Measurements from ENCODE around the gene IQSEC2.

Gene IQSEC2

DNA sequence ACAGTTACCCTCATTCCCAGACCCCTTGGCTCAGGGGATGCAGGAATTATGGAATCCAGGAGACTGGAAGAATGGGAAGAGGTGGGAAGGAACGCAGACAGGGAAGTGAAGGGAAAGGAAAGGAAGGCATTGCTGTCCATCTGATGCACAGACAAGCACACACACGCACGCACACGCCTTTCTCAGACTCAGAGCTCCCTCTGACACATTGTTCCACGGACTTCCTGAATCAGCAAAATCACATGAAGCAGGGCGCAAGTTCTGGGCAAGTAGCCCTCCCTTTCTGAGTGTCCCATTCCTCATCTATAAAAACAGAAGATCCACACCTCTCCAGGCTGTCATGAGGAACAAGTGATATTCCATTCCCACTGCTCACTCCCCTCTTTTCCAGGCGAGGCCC is 13.2 kb downstream of the IQSEC2 start:
- no peak for DNase-seq (ENCODE audit: low read depth in 2 of 2)

DNA sequence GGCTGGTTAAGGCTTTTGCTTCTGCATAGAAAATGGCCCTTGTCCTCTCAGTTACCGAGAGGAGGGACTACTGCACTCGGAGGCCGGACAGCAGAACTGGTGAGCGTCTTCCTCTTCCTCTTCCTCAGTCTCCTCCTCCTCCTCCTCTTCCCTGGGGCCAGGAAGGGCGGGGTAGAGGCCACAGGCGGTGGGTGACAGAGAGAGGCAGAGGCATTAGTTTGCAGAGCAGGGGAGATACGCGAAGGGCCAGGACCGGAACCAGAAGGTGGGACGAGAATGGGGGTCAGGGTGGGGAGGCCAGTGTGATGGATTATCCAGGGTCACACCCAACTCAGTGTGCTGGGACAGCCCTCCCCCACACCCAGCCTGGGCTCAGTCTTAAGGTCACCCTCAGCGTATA is 14.5 kb downstream of the IQSEC2 start:
- DNase-seq (ENCODE audit: low read depth in 2 of 2), result no peak

DNA sequence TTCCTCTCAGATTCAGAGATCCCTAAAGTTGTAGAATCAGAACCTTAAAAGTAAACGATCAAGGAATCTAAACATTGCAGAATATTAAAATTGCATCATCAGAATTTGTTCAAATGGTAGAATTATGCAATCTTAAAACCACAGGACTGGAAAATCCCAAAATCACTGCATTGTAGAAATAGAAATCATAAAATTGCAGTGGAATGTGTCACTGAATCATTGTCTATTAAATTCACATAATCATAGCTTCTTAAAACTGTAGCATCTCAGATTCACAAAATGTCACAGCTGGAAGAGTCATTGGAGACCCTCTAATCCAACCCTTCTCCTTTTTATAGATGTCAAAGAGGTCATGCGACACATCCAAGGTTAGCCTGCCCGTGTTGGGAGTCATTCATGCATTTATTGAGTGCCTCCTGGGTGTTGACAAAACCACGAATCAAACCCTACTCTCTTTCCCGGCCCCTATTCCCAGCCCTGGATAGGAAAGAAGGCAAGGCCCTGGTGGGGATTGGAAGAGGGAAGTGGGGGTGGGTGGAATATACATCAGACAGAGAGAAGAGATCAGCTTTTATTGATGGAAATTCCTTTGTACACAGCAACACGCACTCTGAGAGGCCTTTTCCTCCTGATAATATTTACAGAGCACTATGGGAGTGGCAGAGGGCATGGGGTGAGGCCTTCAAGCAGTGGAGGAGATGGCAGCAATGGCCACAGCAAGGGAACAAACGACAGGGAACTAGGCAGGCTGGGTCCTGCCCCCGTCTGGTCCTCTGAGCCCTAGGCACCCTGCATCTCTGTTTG is 15.4 kb downstream of the IQSEC2 start:
- no peak for DNase-seq (ENCODE audit: low read depth in 2 of 2)

DNA sequence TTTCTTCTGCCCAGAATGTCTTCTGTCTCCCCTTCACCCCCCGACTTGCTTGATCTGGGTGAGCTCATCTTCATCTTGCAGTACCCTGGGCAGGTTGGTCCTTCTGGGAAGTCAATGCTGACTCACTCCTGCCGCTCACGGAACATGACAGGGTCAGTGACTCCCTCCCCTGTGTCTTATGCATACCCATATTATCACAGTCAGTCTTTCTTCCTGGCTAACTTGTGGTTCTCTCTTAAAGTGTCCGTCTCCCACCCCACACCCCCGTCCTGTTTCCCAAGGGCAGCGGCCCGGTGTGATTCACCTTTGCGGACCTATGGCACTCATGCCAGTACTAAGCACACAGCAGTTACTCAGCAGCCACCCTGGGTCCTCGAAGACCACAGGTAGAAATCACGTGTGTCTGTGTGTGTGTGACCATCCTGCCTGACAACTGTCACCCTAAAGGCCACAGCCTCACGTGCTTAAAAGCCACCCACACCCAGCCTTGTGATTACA is 17.7 kb downstream of the IQSEC2 start:
- DNase-seq (ENCODE audit: low read depth in 2 of 2), result peak; percentile 20 to 42

DNA sequence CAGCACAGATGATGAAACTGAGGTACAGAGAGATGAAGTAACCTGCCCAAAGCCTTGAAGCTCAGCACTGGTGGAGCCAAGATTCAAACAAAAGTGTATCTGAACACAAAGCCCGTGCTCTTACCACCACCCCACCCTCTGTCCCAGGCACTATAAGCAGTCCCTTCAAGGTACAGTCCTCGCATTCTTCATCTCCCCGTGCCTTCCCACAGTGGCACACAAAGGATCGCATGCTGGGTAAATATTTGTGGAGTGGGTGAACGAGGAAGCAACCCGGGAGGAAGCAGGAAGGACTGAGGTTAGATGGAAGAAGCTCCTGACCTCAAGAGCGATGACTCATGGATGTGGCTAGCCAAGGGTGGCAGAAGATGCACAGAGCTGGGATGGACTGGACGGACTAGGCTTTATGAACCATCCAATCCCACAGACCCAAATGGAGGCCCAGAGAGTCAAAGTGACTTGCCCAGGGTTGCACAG is 18.4 kb downstream of the IQSEC2 start:
- no peak for DNase-seq (ENCODE audit: low read depth in 2 of 2)

DNA sequence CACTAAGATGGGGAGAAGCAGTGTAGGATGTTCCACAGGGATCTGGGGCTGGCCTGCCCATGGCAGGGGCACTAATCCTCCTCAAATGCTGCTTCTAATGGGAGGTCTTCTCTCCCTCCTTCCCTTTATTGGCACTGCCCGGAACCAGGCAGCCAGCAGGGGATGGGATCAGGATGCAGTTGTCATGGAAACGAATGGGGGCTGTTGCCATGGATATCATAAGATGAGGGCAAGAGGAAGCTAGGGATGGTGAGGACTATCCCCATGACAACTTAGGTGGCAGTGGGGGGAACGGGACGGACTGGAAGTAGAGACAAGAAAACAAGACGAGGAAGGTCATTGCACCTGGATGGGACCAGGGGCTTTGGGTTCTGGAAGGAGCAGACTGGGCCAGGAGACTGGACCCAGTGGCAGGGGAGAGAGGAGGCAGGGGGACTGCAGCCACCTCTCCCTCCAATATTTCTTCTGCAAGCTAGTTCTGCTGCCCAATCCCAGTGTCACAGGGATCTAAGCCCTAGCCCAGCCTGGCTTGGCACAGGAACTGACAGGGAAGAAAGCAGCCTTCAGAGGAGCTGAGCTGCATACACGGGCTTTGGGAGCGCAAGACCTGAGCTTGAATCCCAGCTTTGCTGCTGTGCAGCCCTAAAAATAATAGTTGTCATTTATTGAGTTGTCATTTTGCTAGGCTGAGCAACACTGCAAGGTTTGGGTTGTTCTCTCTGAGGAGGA is 19.0 kb downstream of the IQSEC2 start:
- DNase-seq (ENCODE audit: low read depth in 2 of 2), result no peak

DNA sequence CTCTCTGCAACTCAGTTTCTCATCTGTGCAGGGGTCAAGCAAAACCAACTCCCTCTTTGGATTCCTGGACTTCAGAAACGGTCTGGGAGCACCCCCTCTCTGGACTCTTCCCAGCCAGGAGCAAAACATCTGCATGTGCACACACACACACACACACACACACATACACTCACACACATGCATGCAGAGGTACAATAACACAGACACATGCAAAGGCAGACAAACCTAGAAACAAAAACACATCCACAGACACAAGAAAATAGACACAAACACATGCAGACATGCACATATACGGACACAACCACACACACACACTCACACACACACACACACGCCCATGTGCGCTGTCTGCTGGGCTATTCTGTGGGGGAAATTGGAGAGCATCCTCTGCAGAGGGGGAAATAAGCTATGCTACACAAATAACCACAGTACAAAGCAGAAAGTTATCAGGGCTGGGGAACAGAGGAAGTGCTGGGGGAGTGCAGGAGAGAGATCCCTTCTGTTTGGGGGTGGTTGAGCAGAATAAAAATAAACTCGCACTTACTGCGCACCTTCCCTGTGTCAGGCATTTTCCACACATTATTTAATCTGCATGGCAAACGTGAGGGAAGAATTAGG is 19.9 kb downstream of the IQSEC2 start:
- DNase-seq (ENCODE audit: low read depth in 2 of 2), result no peak

DNA sequence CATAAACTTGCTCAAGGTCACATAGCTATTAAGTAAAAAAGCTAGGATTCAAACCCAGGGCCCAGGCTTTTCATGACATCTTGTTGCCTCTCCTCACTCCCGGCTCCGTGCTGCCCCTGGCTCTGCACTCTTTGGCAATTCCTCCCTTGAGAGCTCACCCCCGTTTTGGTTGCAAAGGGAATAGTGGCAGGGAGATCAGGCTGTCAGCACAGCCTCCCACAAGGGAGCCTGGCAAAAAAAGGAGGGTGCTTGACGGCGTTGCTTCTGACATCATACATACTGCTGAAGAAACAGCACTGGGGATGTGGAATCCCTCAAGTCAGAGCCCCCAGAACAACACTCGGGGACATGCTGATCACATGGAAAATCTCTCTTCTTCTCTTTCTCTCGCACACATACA is 20.5 kb downstream of the IQSEC2 start:
- DNase-seq (ENCODE audit: low read depth in 2 of 2), result no peak

DNA sequence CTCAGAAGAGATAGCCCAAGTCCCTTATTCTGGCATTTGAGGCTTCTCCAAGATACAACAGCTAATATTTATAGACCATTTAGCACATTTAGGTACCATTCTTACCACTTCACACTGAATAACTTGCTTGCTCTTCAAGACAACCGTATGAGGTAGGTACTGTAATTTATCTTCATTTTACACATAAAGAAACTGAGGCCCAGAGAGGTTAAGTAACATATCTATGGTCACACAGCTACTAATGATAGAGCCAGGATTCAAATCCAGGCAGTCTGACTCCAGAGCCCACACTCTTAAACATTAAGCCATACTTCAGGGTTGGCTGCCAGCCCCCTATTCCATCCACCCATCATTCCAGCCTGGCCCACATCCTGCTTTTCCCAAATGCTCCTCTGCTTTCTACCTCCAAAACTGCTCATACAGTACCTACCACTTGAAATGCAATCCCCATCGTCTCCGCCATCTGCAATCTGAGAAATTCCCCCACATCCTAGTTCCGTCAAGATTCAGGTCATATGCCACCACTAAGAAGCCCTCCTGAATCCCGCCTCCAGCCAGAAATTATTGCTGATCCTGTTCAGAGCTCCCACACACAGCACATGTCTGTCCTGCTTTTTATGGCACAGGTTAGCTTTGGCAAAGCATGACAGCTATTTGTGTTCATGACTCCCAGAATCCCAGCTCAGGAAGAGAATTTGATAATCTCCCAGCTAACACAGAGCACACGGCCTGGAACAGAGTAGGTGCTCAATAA is 23.5 kb downstream of the IQSEC2 start:
- no peak for DNase-seq (ENCODE audit: low read depth in 2 of 2)

DNA sequence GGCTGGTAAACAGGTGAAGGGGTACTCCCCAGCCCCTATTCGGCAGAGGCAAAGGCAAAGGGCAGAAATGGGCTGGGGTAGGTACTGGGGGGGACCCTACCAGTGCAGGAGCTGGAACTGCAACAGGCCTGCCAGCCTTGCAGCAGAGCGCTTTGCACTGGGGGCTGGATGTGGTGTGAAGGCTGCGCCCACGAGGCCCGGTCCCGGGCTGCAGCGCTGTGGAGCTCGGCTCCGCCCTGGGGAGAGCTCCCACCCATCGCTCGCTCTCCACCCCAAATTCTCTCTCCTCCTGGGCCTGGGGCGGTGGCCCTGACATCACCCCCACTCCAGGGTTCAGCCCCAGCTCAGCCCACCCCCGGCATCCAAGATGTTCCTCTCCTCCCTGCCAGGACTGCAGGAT is 24.2 kb downstream of the IQSEC2 start:
- no peak for DNase-seq (ENCODE audit: low read depth in 2 of 2)

DNA sequence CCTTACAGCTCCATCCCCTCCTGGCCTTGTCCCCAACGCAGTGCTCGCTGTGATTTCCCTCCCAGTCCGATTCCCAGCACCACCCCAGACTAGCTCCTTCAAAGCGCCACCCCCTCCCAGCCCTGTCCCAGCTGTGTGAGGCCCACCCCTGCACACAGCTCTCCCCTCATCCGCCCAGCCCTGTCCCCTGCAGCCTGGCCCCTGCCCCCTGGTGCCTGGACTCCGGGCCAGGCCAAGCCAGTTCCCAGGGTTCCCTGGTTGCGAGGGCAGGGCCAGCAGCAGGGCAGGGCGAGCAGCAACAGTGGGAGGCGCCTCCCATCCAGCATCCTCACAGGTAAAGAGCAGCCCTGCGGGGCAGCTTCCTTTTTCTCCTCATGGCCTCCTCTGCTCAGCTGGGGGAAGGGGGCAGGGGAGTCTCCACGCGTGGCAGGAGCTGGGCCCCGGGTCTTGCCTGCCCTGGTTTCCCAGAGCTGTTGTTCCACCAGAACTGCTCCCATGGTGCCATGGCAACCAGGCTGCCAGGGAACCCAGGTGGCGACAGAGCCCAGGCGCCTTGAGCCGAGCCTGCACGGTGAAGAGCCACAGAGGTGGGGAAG is 24.8 kb downstream of the IQSEC2 start:
- DNase-seq (ENCODE audit: low read depth in 2 of 2), result no peak

DNA sequence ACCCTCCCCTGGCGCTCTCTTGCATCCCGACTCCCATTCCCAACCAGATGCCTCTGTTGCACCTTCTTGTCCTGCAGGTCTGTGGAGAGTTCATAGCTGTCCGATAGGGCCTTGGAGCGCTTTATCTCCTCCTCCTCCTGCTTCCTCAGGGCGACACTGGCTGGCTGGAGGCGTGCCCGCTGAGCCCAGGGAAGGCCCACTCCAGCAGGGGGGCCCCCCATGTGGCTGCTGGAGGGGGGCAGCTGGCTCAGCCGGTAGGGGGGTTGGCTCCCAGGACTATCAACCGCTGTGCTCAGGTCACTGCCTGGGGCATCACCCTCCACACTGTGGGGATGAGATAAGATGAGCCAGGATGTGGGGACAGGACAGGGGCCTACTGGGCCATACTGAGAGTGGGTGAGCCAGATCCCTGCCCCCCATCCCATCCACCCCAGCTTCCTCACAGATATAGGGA is 25.6 kb downstream of the IQSEC2 start:
- DNase-seq (ENCODE audit: low read depth in 2 of 2), result no peak

DNA sequence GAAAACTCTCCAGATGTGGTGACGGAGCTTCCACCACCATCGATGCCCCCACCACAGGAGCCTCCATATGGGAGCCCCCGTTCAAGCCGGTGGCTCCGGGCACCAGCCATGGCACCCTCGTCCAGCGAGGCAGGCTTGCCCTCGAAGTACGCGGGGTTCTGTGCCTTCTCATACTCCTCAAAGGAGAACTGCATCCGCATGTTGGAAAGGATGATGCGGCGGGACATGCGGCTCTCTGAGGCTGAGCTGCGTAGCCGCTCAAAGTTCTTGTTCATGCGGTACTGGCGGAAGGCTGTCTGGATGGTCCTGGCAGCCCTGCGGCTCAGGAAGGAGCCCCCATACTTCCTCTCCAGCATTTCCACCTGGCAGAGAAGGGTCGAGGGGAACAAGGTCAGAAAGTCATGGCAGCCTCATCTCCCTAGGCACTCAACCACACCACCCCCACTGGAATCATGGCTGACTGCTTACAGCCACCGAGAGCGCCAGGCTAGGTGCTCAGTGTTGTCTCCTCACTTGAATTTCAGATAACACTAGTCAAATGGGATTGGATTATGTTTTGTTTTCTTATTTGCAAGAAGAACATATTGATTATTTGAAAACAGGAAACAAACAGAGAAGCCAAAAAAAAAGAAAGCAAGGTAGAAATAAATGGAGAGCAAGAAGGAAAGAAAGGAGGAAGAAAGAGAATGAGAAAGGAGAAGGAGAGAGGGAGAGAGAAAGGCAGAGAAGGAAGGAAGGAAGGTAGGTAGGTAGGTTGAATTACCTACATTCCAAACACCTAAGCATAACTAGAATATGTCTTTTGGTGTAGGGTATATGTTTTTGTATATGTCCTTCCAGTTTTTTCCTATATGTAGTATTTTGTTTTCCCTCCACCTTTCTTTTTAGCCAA is 26.6 kb downstream of the IQSEC2 start:
- DNase-seq (ENCODE audit: low read depth in 2 of 2), result no peak

DNA sequence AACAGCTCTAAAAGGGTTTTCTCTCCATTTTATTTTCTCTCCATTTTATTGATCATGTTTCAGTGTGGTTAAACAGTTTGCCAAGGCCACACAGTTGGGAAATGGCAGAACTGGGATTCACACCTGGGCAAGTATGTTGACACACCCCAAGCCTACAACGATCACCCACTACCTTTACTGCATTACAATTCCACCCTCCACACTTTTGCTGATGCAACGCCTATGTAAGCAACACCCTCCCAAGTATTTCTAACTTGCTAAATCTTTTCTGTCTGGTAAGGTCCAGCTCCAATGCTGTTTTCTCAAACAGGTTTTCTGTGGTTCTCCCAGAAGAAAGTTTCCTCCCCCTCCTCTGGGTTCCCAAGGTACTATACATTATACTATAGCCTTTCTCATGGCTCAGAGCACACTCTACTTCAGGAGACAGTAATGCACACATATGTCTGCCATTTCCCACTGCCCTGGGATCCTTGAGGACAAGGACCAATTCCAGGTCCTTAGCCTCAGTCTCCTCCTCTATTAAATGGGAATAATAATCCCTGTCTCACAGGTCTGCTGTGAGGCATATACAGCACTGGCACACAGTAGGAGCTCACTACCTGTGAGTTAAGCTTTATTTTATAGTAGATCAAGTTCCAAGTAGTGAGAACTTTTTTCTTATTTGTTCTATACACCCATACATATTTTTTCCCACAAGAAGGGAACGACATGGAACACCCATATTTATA is 27.9 kb downstream of the IQSEC2 start:
- DNase-seq (ENCODE audit: low read depth in 2 of 2), result no peak

DNA sequence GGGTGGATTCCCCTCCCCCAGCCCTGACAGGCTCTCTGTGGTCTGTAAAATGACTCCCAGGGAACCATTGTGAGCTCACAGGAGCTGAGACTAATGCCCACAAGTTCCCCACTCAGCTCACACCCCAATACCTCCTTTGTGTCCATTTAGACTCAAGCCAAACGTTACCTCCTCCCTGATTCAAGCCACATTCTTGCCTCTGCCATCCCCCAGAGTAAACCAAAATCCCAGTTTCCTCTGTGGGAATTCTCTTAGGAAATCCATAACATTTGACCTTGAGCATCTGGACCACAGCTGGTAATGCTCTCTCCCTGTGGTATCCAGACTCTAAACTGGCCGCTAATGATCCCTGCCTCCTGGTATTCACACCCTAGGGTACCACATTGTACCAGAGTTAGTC is 30.1 kb downstream of the IQSEC2 start:
- no peak for DNase-seq (ENCODE audit: low read depth in 2 of 2)

DNA sequence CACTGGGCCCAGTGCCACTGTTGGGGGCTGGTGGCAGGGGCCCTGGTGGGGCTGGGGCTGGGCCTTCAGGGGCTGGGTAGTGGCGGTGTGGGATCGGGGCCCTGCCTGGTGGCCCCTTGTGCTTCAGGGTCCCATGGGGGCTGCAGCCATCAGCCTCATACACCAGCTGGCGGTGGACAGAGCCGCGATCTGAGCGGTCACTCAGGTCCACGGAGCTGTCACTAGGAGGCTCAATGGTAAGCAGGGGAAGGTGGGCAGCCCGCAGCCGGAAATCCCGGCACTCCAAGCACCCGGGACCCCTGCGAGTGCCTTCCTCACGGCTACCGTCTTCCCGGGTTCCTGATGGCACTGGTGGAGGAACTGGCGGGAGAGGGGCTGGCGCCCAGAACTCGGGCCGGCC is 30.8 kb downstream of the IQSEC2 start:
- DNase-seq (ENCODE audit: low read depth in 2 of 2), result no peak

DNA sequence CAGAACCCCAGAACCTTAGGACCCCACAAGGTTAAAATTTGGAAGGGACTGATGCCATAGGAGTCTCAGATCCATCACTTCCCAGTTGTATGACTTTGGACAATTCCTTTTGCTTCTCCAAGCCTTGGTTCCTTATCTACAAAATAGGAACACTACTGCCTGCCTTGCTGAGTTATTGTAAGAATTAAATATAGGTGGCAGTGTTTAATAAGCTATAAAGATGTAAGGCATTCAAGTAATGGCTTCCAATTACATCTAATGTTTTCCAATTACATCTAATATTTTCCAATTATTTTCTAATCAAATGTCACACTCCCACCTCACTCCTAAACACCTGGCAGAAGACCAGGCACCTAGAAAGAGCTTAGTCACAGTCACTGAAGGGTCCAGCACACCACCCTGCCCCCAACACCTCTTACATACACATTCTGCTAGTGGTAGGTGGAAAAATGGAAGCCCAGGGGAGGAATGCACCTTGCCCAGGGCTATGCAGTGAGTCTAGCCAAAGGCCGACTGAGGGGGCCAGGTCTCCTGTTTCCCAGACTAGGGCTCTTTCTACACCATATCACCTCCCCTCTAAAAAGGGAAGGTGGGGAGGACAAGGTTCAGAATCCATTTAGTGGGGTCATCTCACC is 31.9 kb downstream of the IQSEC2 start:
- DNase-seq (ENCODE audit: low read depth in 2 of 2), result no peak

DNA sequence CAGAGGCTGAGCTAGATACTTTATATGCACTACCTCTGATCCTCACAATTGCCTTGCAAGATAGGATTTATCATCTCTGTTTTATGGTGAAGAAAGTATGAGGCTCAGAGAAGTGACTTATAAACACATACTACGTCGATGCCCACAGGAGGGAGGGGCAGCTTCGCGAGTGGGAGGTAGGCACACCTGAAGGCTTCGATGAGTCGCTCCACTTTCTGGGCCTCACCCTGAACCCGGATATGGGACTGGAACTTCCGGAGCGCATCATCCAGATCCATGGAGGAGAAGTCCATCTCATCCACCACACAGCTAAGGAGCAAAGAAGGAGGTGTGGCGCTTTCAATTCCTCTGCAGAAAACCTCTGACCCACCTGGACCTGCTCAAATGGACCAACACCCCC is 33.5 kb downstream of the IQSEC2 start:
- DNase-seq (ENCODE audit: low read depth in 2 of 2), result no peak

DNA sequence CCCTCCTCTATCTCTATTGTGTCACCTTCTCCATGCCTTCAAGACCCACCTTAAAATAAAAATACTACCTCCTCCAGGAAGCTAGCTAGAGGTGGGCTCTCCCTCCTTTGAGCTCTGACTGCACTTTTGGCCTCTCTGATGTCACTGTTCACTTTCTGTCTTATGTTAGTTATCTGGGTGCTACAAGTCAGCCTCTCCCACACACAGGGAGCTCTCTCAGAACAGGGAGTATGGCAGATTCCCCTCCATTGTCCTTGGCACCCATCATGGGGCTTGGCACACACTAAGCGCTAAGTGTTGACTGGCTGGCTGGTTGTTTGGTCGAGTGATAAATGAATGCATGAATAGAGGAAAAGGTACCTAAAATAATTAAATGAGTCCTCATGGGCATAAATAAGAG is 35.2 kb downstream of the IQSEC2 start:
- no peak for DNase-seq (ENCODE audit: low read depth in 2 of 2)
